ENCODE data around the gene KAZALD1. TPM values are rescaled to one million over a fixed set of nuclear protein-coding genes. Genes with fewer than 3 reads are reported as not detected.

Gene KAZALD1
- total and polyA plus RNA-seq, 8 donors = 0.19 to 1.6 (median 1.0) TPM

- TF ChIP-seq CTCF (IDR thresholded peaks at IDR 0.05) = no peak
- Histone ChIP-seq H3K9me3 (no peaks in the 10 kb centered on the region), H3K36me3 (peaks cover 0 to 3% (median 0%) of the 10 kb centered on the region in 3 donors), H3K27me3 (no peaks in the 10 kb centered on the region), H3K27ac (peak overlapping the region; percentile 72 to 91 (median 89)), H3K4me1 (peaks cover 0 to 12% (median 0%) of the 10 kb centered on the region in 3 donors), H3K4me3 (peak overlapping the region; percentile 48 to 73 (median 56))
- no peak for FAIRE-seq
- 11 to 15% methylated on average over 19 to 25 of the region's 25 CpGs for WGBS, 2 donors
- no peak for ATAC-seq
- peak in 1 of 6 donors; percentile 23 for DNase-seq
- intact Hi-C loops (cut with DNase I) = no loop called here
These were observed 31.2 kb upstream of the KAZALD1 start for GRCh38 chr10:101030496-101031127.

GRCh38 chr10:101031128-101031795 lies 30.5 kb upstream of the KAZALD1 start, which contains the start of the genes PDZD7 and SFXN3:
PDZD7 (minus strand) TSS chr10:101031129; CDS start chr10:101030219, 910 bp downstream.
SFXN3 (plus strand) TSS chr10:101031234; CDS start chr10:101034695, 3,461 bp downstream.
- no peaks in the 10 kb centered on the region for H3K27me3 ChIP-seq
- TF ChIP-seq CTCF (IDR thresholded peaks at IDR 0.05) = no peak
- H3K4me3 ChIP-seq = peak within 1 kb of the TSS; percentile 48 to 73 (median 56)
- FAIRE-seq (no peak), DNase-seq (peak; percentile 97 to 98 (median 98)), ATAC-seq (peak; percentile 91 to 94 (median 92))
- H3K9me3 ChIP-seq = no peaks in the 10 kb centered on the region
- H3K36me3 ChIP-seq = peaks cover 0 to 9% (median 5%) of the 10 kb centered on the region in 3 donors
- peaks cover 0 to 12% (median 0%) of the 10 kb centered on the region in 3 donors for H3K4me1 ChIP-seq
- H3K27ac ChIP-seq = peak within 1 kb of the TSS; percentile 72 to 91 (median 89)
- intact Hi-C loops (cut with DNase I) = no loop called here
- 0% methylated on average over 35 to 38 of the region's 38 CpGs for WGBS, 2 donors

- peak overlapping the region; percentile 48 to 73 (median 56) for H3K4me3 ChIP-seq
- intact Hi-C loops (cut with DNase I) = no loop called here
- H3K4me1 ChIP-seq = peaks cover 0 to 12% (median 0%) of the 10 kb centered on the region in 3 donors
- peak; percentile 59 to 68 (median 62) for ATAC-seq
- H3K27ac ChIP-seq = peak overlapping the region; percentile 72 to 91 (median 89)
- no peak for TF ChIP-seq CTCF (IDR thresholded peaks at IDR 0.05)
- peak; percentile 59 to 89 (median 72) for DNase-seq
- H3K27me3 ChIP-seq = no peaks in the 10 kb centered on the region
- H3K36me3 ChIP-seq = peaks cover 0 to 16% (median 11%) of the 10 kb centered on the region in 3 donors
- WGBS, 2 donors = 1% methylated on average over 42 to 47 of the region's 47 CpGs
- FAIRE-seq = no peak
- no peaks in the 10 kb centered on the region for H3K9me3 ChIP-seq
These were observed 29.8 kb upstream of the KAZALD1 start for GRCh38 chr10:101031796-101032636.

GRCh38 chr10:101032637-101033224 lies 29.1 kb upstream of the KAZALD1 start:
- TF ChIP-seq CTCF (IDR thresholded peaks at IDR 0.05) = no peak
- Histone ChIP-seq H3K27me3 (no peaks in the 10 kb centered on the region), H3K4me3 (peak overlapping the region; percentile 48 to 73 (median 56)), H3K4me1 (peaks cover 0 to 12% (median 0%) of the 10 kb centered on the region in 3 donors), H3K27ac (peak overlapping the region; percentile 72 to 91 (median 89)), H3K36me3 (peaks cover 0 to 23% (median 16%) of the 10 kb centered on the region in 3 donors), H3K9me3 (no peaks in the 10 kb centered on the region)
- peak; percentile 37 to 67 (median 48) for ATAC-seq
- 13 to 18% methylated on average over 6 of the region's 6 CpGs for WGBS, 2 donors
- no peak for FAIRE-seq
- DNase-seq = peak in 2 of 6 donors; percentile 55 to 63
- intact Hi-C loops (cut with DNase I) = no loop called here
